Natural killer cell treated with Interleukin-12 subunit alpha and Interleukin-12 subunit beta and Interleukin-15 and Interleukin-18, amount 100 ng/mL, for 72 hours (primary cell): ENCODE results near the gene ABCC10. TPM values are rescaled to one million over a fixed set of nuclear protein-coding genes. Genes with fewer than 3 reads are reported as not detected.
"Not testable (repeated sequence)": the region's sequence is repeated elsewhere in the genome, so short reads cannot be mapped to it uniquely, and the experiment has no call there.

Experiments
- ATAC-seq, 2 donors: fragments of 150-1000 bp; cut with Tn5 transposase in 1 of 2; sonication (Bioruptor Pico), chemical (Tn5 transposase) in 1 of 2; 2 replicates each; pipeline ENCODE4 v1.10.0; 2021
- DNase-seq: peaks from one replicate; pipeline ENCODE4 v3.0.0; 2022; ENCODE audit warnings: low spot score
- H3K27ac Mint-ChIP-seq, 2 donors: 1 replicate in 1 of 2; 2 replicates in 1 of 2; pipeline ENCODE4 v1.8.0; 2022; ENCODE audit warnings: mixed read lengths in 2 of 2, mild to moderate bottlenecking in 1 of 2, moderate library complexity in 1 of 2
- H3K27me3 Mint-ChIP-seq, 2 donors: 1 replicate in 1 of 2; 2 replicates in 1 of 2; pipeline ENCODE4 v1.8.0; 2022; ENCODE audit warnings: mixed read lengths in 2 of 2
- H3K36me3 Mint-ChIP-seq: one replicate; pipeline ENCODE4 v1.8.0; 2022; ENCODE audit warnings: mixed read lengths
- H3K4me1 Mint-ChIP-seq, 2 donors: 1 replicate in 1 of 2; 2 replicates in 1 of 2; pipeline ENCODE4 v1.8.0; 2022; ENCODE audit warnings: low read depth in 2 of 2, mixed read lengths in 2 of 2, mild to moderate bottlenecking in 1 of 2
- H3K4me3 Mint-ChIP-seq: one replicate; pipeline ENCODE4 v1.8.0; 2022; ENCODE audit warnings: mixed read lengths
- H3K9me3 Mint-ChIP-seq: 2 replicates; pipeline ENCODE4 v1.8.0; 2022; ENCODE audit warnings: mixed read lengths
- total RNA-seq, 2 donors: library from RNA; stranded (reverse); gene quantifications; one replicate each; pipeline ENCODE4 v1.2.3, GENCODE V29; 2022

The ABCC10 gene
- total RNA-seq, 2 donors from 2014 or later: 41.8 to 82.9 TPM

GRCh38 chr6:43425083-43425482 is 2.3 kb upstream of the ABCC10 start:
- H3K27ac Mint-ChIP-seq, H3K9me3 Mint-ChIP-seq: not testable (repeated sequence)

GRCh38 chr6:43426928-43427405 is 374 bp upstream of the ABCC10 start:
- H3K4me3 Mint-ChIP-seq: peak overlapping the region; percentile 96
- H3K4me1 Mint-ChIP-seq: peaks cover 16 to 17% of the 10 kb centered on the region in 2 donors
- ATAC-seq: no peak
- no peaks in the 10 kb centered on the region for H3K36me3 Mint-ChIP-seq
- H3K27me3 Mint-ChIP-seq: no peaks in the 10 kb centered on the region
- no peaks in the 10 kb centered on the region for H3K9me3 Mint-ChIP-seq
- H3K27ac Mint-ChIP-seq: peak overlapping the region; percentile 89 to 93
- DNase-seq: no peak

More at GRCh38 chr6:43425083-43425482, 2.3 kb upstream of the ABCC10 start:
- not testable (repeated sequence) for H3K27me3 Mint-ChIP-seq, DNase-seq, ATAC-seq, H3K4me3 Mint-ChIP-seq, H3K36me3 Mint-ChIP-seq
- peaks cover 16 to 17% of the 10 kb centered on the region in 2 donors for H3K4me1 Mint-ChIP-seq

- no peaks in the 10 kb centered on the region for H3K27me3 Mint-ChIP-seq
- peak overlapping the region; percentile 89 to 93 for H3K27ac Mint-ChIP-seq
- H3K4me1 Mint-ChIP-seq: peaks cover 16 to 17% of the 10 kb centered on the region in 2 donors
- ATAC-seq (peak in 1 of 2 donors; percentile 55), DNase-seq (no peak)
- no peaks in the 10 kb centered on the region for H3K9me3 Mint-ChIP-seq
- no peaks in the 10 kb centered on the region for H3K36me3 Mint-ChIP-seq
- peak overlapping the region; percentile 96 for H3K4me3 Mint-ChIP-seq
These were observed 800 bp downstream of the ABCC10 start for GRCh38 chr6:43428112-43428570.

- Mint-ChIP-seq H3K9me3 (no peaks in the 10 kb centered on the region), H3K36me3 (no peaks in the 10 kb centered on the region), H3K4me1 (peaks cover 16 to 17% of the 10 kb centered on the region in 2 donors), H3K27me3 (no peaks in the 10 kb centered on the region), H3K27ac (peak overlapping the region; percentile 89 to 93), H3K4me3 (peak overlapping the region; percentile 96)
- DNase-seq (no peak), ATAC-seq (no peak)
These were observed 1.5 kb downstream of the ABCC10 start for GRCh38 chr6:43428874-43429273.

- H3K27ac Mint-ChIP-seq: no peak overlapping the region
- no peaks in the 10 kb centered on the region for H3K36me3 Mint-ChIP-seq
- DNase-seq (no peak), ATAC-seq (no peak)
- H3K4me3 Mint-ChIP-seq: no peak overlapping the region
- peaks cover 13 to 18% of the 10 kb centered on the region in 2 donors for H3K4me1 Mint-ChIP-seq
- H3K9me3 Mint-ChIP-seq: no peaks in the 10 kb centered on the region
- no peaks in the 10 kb centered on the region for H3K27me3 Mint-ChIP-seq
These were observed 4.9 kb downstream of the ABCC10 start for GRCh38 chr6:43432009-43432945.

- H3K4me3 Mint-ChIP-seq: no peak overlapping the region
- no peaks in the 10 kb centered on the region for H3K9me3 Mint-ChIP-seq
- no peak for ATAC-seq
- no peaks in the 10 kb centered on the region for H3K36me3 Mint-ChIP-seq
- H3K4me1 Mint-ChIP-seq: peaks cover 11 to 15% of the 10 kb centered on the region in 2 donors
- H3K27ac Mint-ChIP-seq: no peak overlapping the region
- no peak for DNase-seq
- no peaks in the 10 kb centered on the region for H3K27me3 Mint-ChIP-seq
These were observed 5.8 kb downstream of the ABCC10 start for GRCh38 chr6:43433148-43433547.

- Mint-ChIP-seq H3K27ac (no peak overlapping the region), H3K36me3 (no peaks in the 10 kb centered on the region)
- no peak for ATAC-seq
These were observed 6.9 kb downstream of the ABCC10 start for GRCh38 chr6:43434001-43434840.

GRCh38 chr6:43434943-43435342 is 7.6 kb downstream of the ABCC10 start:
- no peak overlapping the region for H3K27ac Mint-ChIP-seq

More at GRCh38 chr6:43434001-43434840, 6.9 kb downstream of the ABCC10 start:
- Mint-ChIP-seq H3K27me3 (no peaks in the 10 kb centered on the region), H3K9me3 (no peaks in the 10 kb centered on the region), H3K4me1 (peaks cover 0 to 5% of the 10 kb centered on the region in 2 donors), H3K4me3 (no peak overlapping the region)
- DNase-seq: no peak

GRCh38 chr6:43435682-43436437 is 8.5 kb downstream of the ABCC10 start:
- Mint-ChIP-seq H3K27ac (no peak overlapping the region), H3K4me1 (peaks cover 0 to 5% of the 10 kb centered on the region in 2 donors), H3K27me3 (no peaks in the 10 kb centered on the region), H3K36me3 (no peaks in the 10 kb centered on the region), H3K4me3 (no peak overlapping the region), H3K9me3 (no peaks in the 10 kb centered on the region)
- DNase-seq (no peak), ATAC-seq (no peak)

More at GRCh38 chr6:43434943-43435342, 7.6 kb downstream of the ABCC10 start:
- Mint-ChIP-seq H3K27me3 (no peaks in the 10 kb centered on the region), H3K4me1 (peaks cover 0 to 5% of the 10 kb centered on the region in 2 donors), H3K4me3 (no peak overlapping the region), H3K36me3 (no peaks in the 10 kb centered on the region), H3K9me3 (no peaks in the 10 kb centered on the region)
- no peak for ATAC-seq
- no peak for DNase-seq

GRCh38 chr6:43436577-43437282 is 9.4 kb downstream of the ABCC10 start:
- Mint-ChIP-seq H3K27ac (no peak overlapping the region), H3K9me3 (no peaks in the 10 kb centered on the region), H3K36me3 (no peaks in the 10 kb centered on the region), H3K4me1 (peaks cover 0 to 5% of the 10 kb centered on the region in 2 donors), H3K4me3 (no peak overlapping the region), H3K27me3 (no peaks in the 10 kb centered on the region)
- DNase-seq (no peak), ATAC-seq (no peak)

- DNase-seq (no peak), ATAC-seq (no peak)
- no peak overlapping the region for H3K27ac Mint-ChIP-seq
- no peak overlapping the region for H3K4me3 Mint-ChIP-seq
- no peaks in the 10 kb centered on the region for H3K9me3 Mint-ChIP-seq
- no peaks in the 10 kb centered on the region for H3K36me3 Mint-ChIP-seq
- H3K4me1 Mint-ChIP-seq: peaks cover 0 to 5% of the 10 kb centered on the region in 2 donors
- H3K27me3 Mint-ChIP-seq: no peaks in the 10 kb centered on the region
These were observed 10.4 kb downstream of the ABCC10 start for GRCh38 chr6:43437700-43438099.

- no peaks in the 10 kb centered on the region for H3K27me3 Mint-ChIP-seq
- no peaks in the 10 kb centered on the region for H3K36me3 Mint-ChIP-seq
- no peak overlapping the region for H3K27ac Mint-ChIP-seq
- no peaks in the 10 kb centered on the region for H3K9me3 Mint-ChIP-seq
- no peak for ATAC-seq
- H3K4me1 Mint-ChIP-seq: peaks cover 0 to 3% of the 10 kb centered on the region in 2 donors
- no peak overlapping the region for H3K4me3 Mint-ChIP-seq
- no peak for DNase-seq
These were observed 15.6 kb downstream of the ABCC10 start for GRCh38 chr6:43442935-43443334.
